ENCODE measurements around the gene CAMKK2. TPM values are rescaled to one million over a fixed set of nuclear protein-coding genes. Genes with fewer than 3 reads are reported as not detected.

CAMKK2 gene
- total and polyA plus RNA-seq, 2 of the 13 experiments (the other 11 are each of a cell fraction or from before 2014, with no cell fraction given) = 18.8 to 20.0 TPM

DNA sequence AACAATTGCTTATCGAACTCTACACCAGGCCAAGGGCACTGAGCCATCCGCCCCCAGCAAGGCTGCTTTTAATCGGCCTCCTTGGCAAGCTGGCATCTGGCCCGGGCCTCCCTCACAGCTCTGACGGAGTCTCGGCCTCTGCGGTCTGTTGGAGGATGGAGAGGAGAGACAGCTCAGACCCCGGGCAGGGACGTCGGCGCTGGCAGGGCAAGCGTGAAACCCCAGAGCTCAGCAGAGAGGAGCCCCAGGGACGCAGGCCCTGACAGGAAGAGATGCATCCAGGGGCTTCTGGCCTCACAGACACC, 17.5 kb downstream of the CAMKK2 start:
- H3K79me2 ChIP-seq (ENCODE audit: insufficient read depth, low read length) = peaks cover 4% of the 10 kb centered on the region
- no peaks in the 10 kb centered on the region for H3K4me1 ChIP-seq (ENCODE audit: insufficient read depth, low read length)
- 97% methylated on average over 11 of the region's 13 CpGs for WGBS (ENCODE audit: low lambda C conversion rate)
- no TSS peak for BruUV-seq (replicated peaks)
- in situ Hi-C loops (cut with HindIII; ENCODE audit: extremely low pct_ligation_motif_present, low pct_unique_long_range_greater_than_20kb) = no loop called here
- CTCF ChIA-PET (ENCODE audit: low intra/inter-chr PET ratio, low total read pairs) = no interaction called here
- no peaks in the 10 kb centered on the region for H3K9me3 ChIP-seq (ENCODE audit: low read length)
- peaks cover 4 to 8% of the 10 kb centered on the region in 2 experiments; a peak in 4 of 5 replicates for H3K36me3 ChIP-seq (replicated peaks in 1 of 2; ENCODE audit: control insufficient read depth in 1 of 2, insufficient read depth in 2 of 2, low read length in 2 of 2)
- intact Hi-C loops (cut with micrococcal nuclease; ENCODE audit: unreplicated experiment) = no loop called here
- no peak overlapping the region for H2AFZ ChIP-seq (ENCODE audit: low read length)
- no peak overlapping the region for H3K27ac ChIP-seq (ENCODE audit: extremely low read length, insufficient read depth, low read length)
- no peak overlapping the region for H3K9ac ChIP-seq (ENCODE audit: insufficient read depth, low read depth, low read length)
- DNase-seq (ENCODE audit: low spot score) (no peak), ATAC-seq (no peak), FAIRE-seq (no peak)
- H3K4me3 ChIP-seq (replicated peaks in 1 of 3; ENCODE audit: insufficient read depth in 1 of 3, low read depth in 2 of 3, low read length in 3 of 3) = no peak overlapping the region
- no peaks in the 10 kb centered on the region for H3K27me3 ChIP-seq (ENCODE audit: control insufficient read depth in 1 of 2, insufficient read depth in 2 of 2, low read length in 2 of 2)
- POLR2A ChIA-PET = no interaction called here
- H3K4me2 ChIP-seq (ENCODE audit: low read depth, low read length) = no peak overlapping the region
- no peaks in the 10 kb centered on the region for H4K20me1 ChIP-seq (ENCODE audit: insufficient read depth, low read length)
- TF ChIP-seq KAT7 (CRISPR knock-in tag; IDR thresholded peaks at IDR 0.05; ENCODE audit: borderline replicate concordance) = no peak
- TF ChIP-seq, protein P1, sequence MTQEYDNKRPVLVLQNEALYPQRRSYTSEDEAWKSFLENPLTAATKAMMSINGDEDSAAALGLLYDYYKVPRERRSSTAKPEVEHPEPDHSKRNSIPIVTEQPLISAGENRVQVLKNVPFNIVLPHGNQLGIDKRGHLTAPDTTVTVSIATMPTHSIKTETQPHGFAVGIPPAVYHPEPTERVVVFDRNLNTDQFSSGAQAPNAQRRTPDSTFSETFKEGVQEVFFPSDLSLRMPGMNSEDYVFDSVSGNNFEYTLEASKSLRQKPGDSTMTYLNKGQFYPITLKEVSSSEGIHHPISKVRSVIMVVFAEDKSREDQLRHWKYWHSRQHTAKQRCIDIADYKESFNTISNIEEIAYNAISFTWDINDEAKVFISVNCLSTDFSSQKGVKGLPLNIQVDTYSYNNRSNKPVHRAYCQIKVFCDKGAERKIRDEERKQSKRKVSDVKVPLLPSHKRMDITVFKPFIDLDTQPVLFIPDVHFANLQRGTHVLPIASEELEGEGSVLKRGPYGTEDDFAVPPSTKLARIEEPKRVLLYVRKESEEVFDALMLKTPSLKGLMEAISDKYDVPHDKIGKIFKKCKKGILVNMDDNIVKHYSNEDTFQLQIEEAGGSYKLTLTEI (CRISPR knock-in tag; conservative IDR thresholded peaks at IDR 0.05) = no peak
- TF ChIP-seq SPEN (CRISPR knock-in tag; IDR thresholded peaks at IDR 0.05; ENCODE audit: low read depth) = no peak
- TF ChIP-seq FOXK2 (IDR thresholded peaks at IDR 0.05) = no peak
- TF ChIP-seq AKAP8 (CRISPR knock-in tag; IDR thresholded peaks at IDR 0.05) = no peak
- no peak for TF ChIP-seq ZFP1 (CRISPR knock-in tag; IDR thresholded peaks at IDR 0.05)
- no peak for TF ChIP-seq ZNF224 (CRISPR knock-in tag; IDR thresholded peaks at IDR 0.05)
- TF ChIP-seq SRF (IDR thresholded peaks at IDR 0.05; ENCODE audit: low read depth, low read length) = no peak
- no peak for TF ChIP-seq NR2F1 (CRISPR knock-in tag; IDR thresholded peaks at IDR 0.05)
- no peak for TF ChIP-seq POLR2G (IDR thresholded peaks at IDR 0.05; ENCODE audit: low read depth, low read length)
- TF ChIP-seq, protein P2, sequence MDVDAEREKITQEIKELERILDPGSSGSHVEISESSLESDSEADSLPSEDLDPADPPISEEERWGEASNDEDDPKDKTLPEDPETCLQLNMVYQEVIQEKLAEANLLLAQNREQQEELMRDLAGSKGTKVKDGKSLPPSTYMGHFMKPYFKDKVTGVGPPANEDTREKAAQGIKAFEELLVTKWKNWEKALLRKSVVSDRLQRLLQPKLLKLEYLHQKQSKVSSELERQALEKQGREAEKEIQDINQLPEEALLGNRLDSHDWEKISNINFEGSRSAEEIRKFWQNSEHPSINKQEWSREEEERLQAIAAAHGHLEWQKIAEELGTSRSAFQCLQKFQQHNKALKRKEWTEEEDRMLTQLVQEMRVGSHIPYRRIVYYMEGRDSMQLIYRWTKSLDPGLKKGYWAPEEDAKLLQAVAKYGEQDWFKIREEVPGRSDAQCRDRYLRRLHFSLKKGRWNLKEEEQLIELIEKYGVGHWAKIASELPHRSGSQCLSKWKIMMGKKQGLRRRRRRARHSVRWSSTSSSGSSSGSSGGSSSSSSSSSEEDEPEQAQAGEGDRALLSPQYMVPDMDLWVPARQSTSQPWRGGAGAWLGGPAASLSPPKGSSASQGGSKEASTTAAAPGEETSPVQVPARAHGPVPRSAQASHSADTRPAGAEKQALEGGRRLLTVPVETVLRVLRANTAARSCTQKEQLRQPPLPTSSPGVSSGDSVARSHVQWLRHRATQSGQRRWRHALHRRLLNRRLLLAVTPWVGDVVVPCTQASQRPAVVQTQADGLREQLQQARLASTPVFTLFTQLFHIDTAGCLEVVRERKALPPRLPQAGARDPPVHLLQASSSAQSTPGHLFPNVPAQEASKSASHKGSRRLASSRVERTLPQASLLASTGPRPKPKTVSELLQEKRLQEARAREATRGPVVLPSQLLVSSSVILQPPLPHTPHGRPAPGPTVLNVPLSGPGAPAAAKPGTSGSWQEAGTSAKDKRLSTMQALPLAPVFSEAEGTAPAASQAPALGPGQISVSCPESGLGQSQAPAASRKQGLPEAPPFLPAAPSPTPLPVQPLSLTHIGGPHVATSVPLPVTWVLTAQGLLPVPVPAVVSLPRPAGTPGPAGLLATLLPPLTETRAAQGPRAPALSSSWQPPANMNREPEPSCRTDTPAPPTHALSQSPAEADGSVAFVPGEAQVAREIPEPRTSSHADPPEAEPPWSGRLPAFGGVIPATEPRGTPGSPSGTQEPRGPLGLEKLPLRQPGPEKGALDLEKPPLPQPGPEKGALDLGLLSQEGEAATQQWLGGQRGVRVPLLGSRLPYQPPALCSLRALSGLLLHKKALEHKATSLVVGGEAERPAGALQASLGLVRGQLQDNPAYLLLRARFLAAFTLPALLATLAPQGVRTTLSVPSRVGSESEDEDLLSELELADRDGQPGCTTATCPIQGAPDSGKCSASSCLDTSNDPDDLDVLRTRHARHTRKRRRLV (CRISPR knock-in tag; IDR thresholded peaks at IDR 0.05) = no peak
- TF ChIP-seq ZNF879 (CRISPR knock-in tag; IDR thresholded peaks at IDR 0.05) = no peak
- no peak for TF ChIP-seq XBP1 (CRISPR knock-in tag; IDR thresholded peaks at IDR 0.05)
- no peak for TF ChIP-seq ZFYVE20 (CRISPR knock-in tag; IDR thresholded peaks at IDR 0.05; ENCODE audit: borderline replicate concordance, low read depth)
- no peak for TF ChIP-seq ZNF703 (CRISPR knock-in tag; IDR thresholded peaks at IDR 0.05; ENCODE audit: borderline replicate concordance)
- TF ChIP-seq GZF1 (CRISPR knock-in tag; IDR thresholded peaks at IDR 0.05) = no peak
- no peak for TF ChIP-seq DNMT3B (CRISPR knock-in tag; conservative IDR thresholded peaks at IDR 0.05)
- no peak for TF ChIP-seq ISL2 (CRISPR knock-in tag; IDR thresholded peaks at IDR 0.05)
